ENCODE data around the gene DCST2.

DCST2 gene

DNA sequence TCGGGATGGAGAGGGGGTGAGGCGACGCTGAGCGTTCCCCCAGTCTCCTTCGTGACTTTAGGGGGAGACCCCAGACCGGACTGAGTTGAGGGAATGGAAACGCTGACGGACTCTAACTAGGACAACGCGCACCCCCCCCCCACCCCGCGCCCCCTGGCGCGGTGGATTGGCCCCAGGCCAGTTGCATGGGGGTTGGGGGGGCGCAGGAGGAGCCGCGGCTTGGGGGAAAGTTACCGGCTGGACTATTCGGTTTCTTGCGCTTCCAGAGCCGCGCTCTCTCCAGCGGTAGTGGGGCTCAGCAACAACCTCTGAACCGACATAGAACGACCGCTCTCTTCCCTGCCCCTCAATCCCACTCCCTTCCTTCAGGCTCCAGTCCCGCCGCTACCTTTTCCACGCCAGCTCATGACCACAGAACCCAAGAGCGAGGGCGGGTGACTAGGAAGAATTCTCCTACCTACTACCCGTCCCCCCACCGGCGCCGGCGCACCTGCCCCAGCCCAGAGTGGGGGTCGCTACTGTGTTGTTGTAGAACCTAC lies 30.3 kb downstream of the DCST2 start:
- Histone ChIP-seq H3K4me1 (ENCODE audit: control insufficient read depth in 1 of 2, insufficient read depth in 1 of 2, low read depth in 1 of 2, low read length in 1 of 2) (peaks cover 69 to 77% of the 10 kb centered on the region in 2 experiments), H3K36me3 (no peaks in the 10 kb centered on the region)
- TF ChIP-seq, protein P1, sequence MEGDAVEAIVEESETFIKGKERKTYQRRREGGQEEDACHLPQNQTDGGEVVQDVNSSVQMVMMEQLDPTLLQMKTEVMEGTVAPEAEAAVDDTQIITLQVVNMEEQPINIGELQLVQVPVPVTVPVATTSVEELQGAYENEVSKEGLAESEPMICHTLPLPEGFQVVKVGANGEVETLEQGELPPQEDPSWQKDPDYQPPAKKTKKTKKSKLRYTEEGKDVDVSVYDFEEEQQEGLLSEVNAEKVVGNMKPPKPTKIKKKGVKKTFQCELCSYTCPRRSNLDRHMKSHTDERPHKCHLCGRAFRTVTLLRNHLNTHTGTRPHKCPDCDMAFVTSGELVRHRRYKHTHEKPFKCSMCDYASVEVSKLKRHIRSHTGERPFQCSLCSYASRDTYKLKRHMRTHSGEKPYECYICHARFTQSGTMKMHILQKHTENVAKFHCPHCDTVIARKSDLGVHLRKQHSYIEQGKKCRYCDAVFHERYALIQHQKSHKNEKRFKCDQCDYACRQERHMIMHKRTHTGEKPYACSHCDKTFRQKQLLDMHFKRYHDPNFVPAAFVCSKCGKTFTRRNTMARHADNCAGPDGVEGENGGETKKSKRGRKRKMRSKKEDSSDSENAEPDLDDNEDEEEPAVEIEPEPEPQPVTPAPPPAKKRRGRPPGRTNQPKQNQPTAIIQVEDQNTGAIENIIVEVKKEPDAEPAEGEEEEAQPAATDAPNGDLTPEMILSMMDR (IDR thresholded peaks at IDR 0.05): no peak

DNA sequence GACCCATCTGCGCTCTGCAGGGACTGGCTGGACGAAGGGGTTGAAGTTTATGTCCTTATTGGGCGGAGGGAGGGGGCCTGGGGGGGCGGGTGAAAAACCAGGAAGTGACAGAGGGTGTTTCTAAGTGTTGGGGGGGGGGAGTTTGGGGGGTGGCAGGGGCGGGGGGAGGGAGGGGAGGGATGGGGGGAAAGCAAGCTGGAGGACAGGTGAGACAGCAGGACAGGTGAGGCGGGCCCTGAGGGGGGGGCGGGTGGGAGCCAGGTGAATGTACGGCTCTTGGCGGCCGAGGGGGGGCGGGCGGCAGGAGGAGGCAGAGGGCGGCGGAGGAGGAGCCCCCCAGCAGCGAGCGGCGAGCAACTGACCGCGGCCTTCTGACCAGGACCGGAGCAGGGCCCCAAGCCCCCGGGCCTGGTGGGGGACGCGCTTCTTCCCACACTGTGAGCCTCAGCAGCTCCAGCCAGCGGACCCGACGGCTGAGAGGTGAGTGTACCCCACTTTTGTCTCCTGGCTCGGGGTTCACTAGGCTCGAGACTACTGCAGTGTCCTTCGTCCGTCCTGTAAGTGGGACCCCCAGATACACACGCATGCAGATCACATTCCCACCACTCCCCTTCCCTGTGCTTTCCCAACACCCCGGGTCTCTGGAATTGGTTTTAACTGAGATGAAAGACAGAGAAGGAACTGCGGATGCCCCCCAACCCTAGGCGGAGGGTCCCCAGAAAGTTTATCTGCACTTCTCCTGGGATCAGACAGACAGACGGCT lies 30.9 kb downstream of the DCST2 start, which contains the start of gene ZBTB7B:
Gene ZBTB7B (plus strand): TSS at position 339 of the 763 bp plus-strand sequence. CDS start 11,859 bp downstream, outside the sequence.
- peak within 1 kb of the TSS; percentile 85 to 100 for H3K4me3 ChIP-seq (ENCODE audit: low read depth in 1 of 2, low read length in 1 of 2)
- H3K9me3 ChIP-seq: no peaks in the 10 kb centered on the region
- no peaks in the 10 kb centered on the region for H3K36me3 ChIP-seq
- peaks cover 69 to 77% of the 10 kb centered on the region in 2 experiments for H3K4me1 ChIP-seq (ENCODE audit: control insufficient read depth in 1 of 2, insufficient read depth in 1 of 2, low read depth in 1 of 2, low read length in 1 of 2)
- TF ChIP-seq, protein P1 (IDR thresholded peaks at IDR 0.05): no peak
- no peaks in the 10 kb centered on the region for H3K27me3 ChIP-seq
- peak within 1 kb of the TSS; percentile 97 for H3K27ac ChIP-seq

More for the DNA sequence above, 30.3 kb downstream of the DCST2 start:
- Histone ChIP-seq H3K27me3 (no peaks in the 10 kb centered on the region), H3K4me3 (ENCODE audit: low read depth in 1 of 2, low read length in 1 of 2) (peak overlapping the region; percentile 85 to 100), H3K9me3 (no peaks in the 10 kb centered on the region), H3K27ac (peak overlapping the region; percentile 97)

- Histone ChIP-seq H3K9me3 (no peaks in the 10 kb centered on the region), H3K27ac (peak overlapping the region; percentile 97), H3K27me3 (no peaks in the 10 kb centered on the region), H3K4me3 (ENCODE audit: low read depth in 1 of 2, low read length in 1 of 2) (peak overlapping the region; percentile 85 to 100), H3K36me3 (no peaks in the 10 kb centered on the region), H3K4me1 (ENCODE audit: control insufficient read depth in 1 of 2, insufficient read depth in 1 of 2, low read depth in 1 of 2, low read length in 1 of 2) (peaks cover 69 to 77% of the 10 kb centered on the region in 2 experiments)
- TF ChIP-seq, protein P1 (IDR thresholded peaks at IDR 0.05): peak; percentile 62
Observed at GRCh38 chr1:155001675-155002463, 31.7 kb downstream of the DCST2 start.

DNA sequence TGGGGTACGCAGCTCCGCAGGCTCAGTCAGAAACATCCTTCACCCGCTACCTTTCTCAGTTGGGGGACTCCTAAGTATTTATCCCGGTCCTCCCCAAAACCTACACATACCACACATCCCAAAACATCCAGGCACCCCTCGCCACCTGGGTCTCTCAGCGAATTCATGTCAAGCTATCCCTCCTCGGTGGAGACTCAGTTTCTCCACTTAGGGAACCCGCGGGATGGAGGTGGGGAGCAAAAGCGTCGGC lies 32.2 kb downstream of the DCST2 start:
- Histone ChIP-seq H3K4me3 (ENCODE audit: low read depth in 1 of 2, low read length in 1 of 2) (peak overlapping the region; percentile 85 to 100), H3K36me3 (no peaks in the 10 kb centered on the region), H3K27ac (peak overlapping the region; percentile 97), H3K4me1 (ENCODE audit: control insufficient read depth in 1 of 2, insufficient read depth in 1 of 2, low read depth in 1 of 2, low read length in 1 of 2) (peaks cover 64 to 73% of the 10 kb centered on the region in 2 experiments), H3K9me3 (no peaks in the 10 kb centered on the region), H3K27me3 (no peaks in the 10 kb centered on the region)
- TF ChIP-seq, protein P1 (IDR thresholded peaks at IDR 0.05): no peak

GRCh38 chr1:155000726-155001424 lies 32.7 kb downstream of the DCST2 start:
- TF ChIP-seq, protein P1 (IDR thresholded peaks at IDR 0.05): peak; percentile 38
- Histone ChIP-seq H3K36me3 (no peaks in the 10 kb centered on the region), H3K4me3 (ENCODE audit: low read depth in 1 of 2, low read length in 1 of 2) (peak overlapping the region; percentile 85 to 100), H3K27me3 (no peaks in the 10 kb centered on the region), H3K9me3 (no peaks in the 10 kb centered on the region), H3K27ac (peak overlapping the region; percentile 97), H3K4me1 (ENCODE audit: control insufficient read depth in 1 of 2, insufficient read depth in 1 of 2, low read depth in 1 of 2, low read length in 1 of 2) (peaks cover 59 to 68% of the 10 kb centered on the region in 2 experiments)
